SU-DHL-6 (cell line): ENCODE data around the gene GRIA3.

Experiments
- EZH2phosphoT487 ChIP-seq: fragments of 200-600 bp; sonication (generic), shearing (Covaris generic); conservative IDR thresholded peaks from 2 replicates; pipeline ENCODE4 v1.6.1; 2018; ENCODE audit warnings: mild to moderate bottlenecking, antibody characterized with exemption, low read length, moderate library complexity, mixed read lengths
- TF ChIP-seq, protein P1 (sequence below): fragments of 200-600 bp; sonication (generic); IDR thresholded peaks from one replicate; pipeline ENCODE4 v1.5.1; 2017; ENCODE audit warnings: antibody characterized with exemption, mild to moderate bottlenecking, low read length, moderate library complexity; ENCODE audit not compliant: insufficient read depth, poor library complexity, severe bottlenecking

DNA sequence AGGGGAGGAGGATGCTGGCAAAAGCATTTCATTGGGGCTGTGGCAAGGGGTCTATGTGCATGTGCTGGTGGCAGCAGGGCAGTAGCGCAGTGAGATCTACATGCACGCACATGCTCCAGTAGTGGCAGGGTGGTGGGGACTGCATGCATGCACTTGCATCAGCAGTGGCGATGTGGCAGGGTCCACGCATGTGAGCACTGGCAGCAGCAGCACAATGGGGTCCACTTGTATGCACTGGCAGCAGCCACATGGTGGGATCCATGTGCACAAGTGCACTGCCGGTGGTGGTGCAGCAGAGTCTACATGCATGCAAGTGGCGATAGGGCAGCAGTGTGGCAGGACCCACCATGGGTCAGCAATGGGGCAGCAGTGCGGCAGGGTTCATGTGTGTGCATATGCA, 315.7 kb downstream of the GRIA3 start:
- TF ChIP-seq, protein P1, sequence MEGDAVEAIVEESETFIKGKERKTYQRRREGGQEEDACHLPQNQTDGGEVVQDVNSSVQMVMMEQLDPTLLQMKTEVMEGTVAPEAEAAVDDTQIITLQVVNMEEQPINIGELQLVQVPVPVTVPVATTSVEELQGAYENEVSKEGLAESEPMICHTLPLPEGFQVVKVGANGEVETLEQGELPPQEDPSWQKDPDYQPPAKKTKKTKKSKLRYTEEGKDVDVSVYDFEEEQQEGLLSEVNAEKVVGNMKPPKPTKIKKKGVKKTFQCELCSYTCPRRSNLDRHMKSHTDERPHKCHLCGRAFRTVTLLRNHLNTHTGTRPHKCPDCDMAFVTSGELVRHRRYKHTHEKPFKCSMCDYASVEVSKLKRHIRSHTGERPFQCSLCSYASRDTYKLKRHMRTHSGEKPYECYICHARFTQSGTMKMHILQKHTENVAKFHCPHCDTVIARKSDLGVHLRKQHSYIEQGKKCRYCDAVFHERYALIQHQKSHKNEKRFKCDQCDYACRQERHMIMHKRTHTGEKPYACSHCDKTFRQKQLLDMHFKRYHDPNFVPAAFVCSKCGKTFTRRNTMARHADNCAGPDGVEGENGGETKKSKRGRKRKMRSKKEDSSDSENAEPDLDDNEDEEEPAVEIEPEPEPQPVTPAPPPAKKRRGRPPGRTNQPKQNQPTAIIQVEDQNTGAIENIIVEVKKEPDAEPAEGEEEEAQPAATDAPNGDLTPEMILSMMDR = no peak
- no peak for TF ChIP-seq EZH2phosphoT487
